Adrenal gland (tissue), 12 donors: ENCODE results near the gene ZZZ3. TPM values are rescaled to one million over a fixed set of nuclear protein-coding genes. Genes with fewer than 3 reads are reported as not detected.

Experiments
- DNase-seq, 7 donors: peaks; one replicate each; pipeline ENCODE4 v3.0.0-alpha.2; 2019 to 2020
- H3K27ac ChIP-seq, 5 donors: fragments of 200-600 bp; sonication (generic) in 4 of 5; 1 replicate in 3 of 5; 2 replicates in 2 of 5; pipeline versions ENCODE4 v1.5.1 to v1.8.0; 2016 to 2020; ENCODE audit warnings: mild to moderate bottlenecking in 1 of 5
- H3K27me3 ChIP-seq: fragments of 200-600 bp; 2 replicates; pipeline ENCODE4 v1.8.0; 2021
- H3K36me3 ChIP-seq, 2 donors: fragments of 200-600 bp; replicated peaks in 1 of 2; 1 replicate in 1 of 2; 2 replicates in 1 of 2; pipeline versions ENCODE4 v1.5.1 to v1.8.0; 2018 to 2022
- H3K4me1 ChIP-seq, 2 donors: fragments of 200-600 bp; replicated peaks in 1 of 2; 1 replicate in 1 of 2; 2 replicates in 1 of 2; pipeline versions ENCODE4 v1.5.1 to v1.8.0; 2018 to 2021
- H3K4me3 ChIP-seq, 4 donors: fragments of 200-600 bp; sonication (generic) in 3 of 4; one replicate each; pipeline ENCODE4 v1.5.1; 2016 to 2018
- H3K9me3 ChIP-seq, 3 donors: fragments of 200-600 bp; sonication (generic) in 1 of 3; replicated peaks in 1 of 3; 1 replicate in 2 of 3; 2 replicates in 1 of 3; pipeline versions ENCODE4 v1.5.1 to v1.8.0; 2016 to 2021
- CTCF ChIP-seq, 6 experiments: fragments of 450-650 bp in 4 of 6; fragments of 200-600 bp in 2 of 6; sonication (generic) in 1 of 6; IDR thresholded peaks; 1 replicate in 5 of 6; 2 replicates in 1 of 6; pipeline versions ENCODE4 v1.5.1 to v1.8.0; 2016 to 2021; ENCODE audit warnings: antibody characterized with exemption in 6 of 6, mild to moderate bottlenecking in 2 of 6, moderate library complexity in 1 of 6
- POLR2A ChIP-seq, 2 donors: fragments of 450-650 bp; IDR thresholded peaks; one replicate each; pipeline ENCODE4 v1.6.1; 2017; ENCODE audit warnings: antibody characterized with exemption in 2 of 2, mild to moderate bottlenecking in 2 of 2, moderate library complexity in 1 of 2
- WGBS, 4 donors: extraction: QIAGEN DNeasy Blood & Tissue Kit in 2 of 4; methylation state at CpG; one replicate each; pipeline versions ENCODE4 v1.1.5 to v1.1.7; 2013 to 2017; 5-methylcytosine and 5-hydroxymethylcytosine counted together
- intact Hi-C, 2 donors: fragments of 100-400 bp; cut with DNase I; formaldehyde crosslinking; loops; one replicate each; pipeline versions ENCODE4 v1.14.1 to v1.15.0; 2022 to 2023
- polyA plus RNA-seq, 3 donors: library from polyadenylated mRNA; stranded (reverse); fragments of 200-250 nt in 2 of 3; fragments of 350-450 nt in 1 of 3; fragmentation: Illumina TruSeq in 1 of 3; extraction: RNeasy Lipid Tissue Mini Kit (QIAGEN cat#74804) in 1 of 3; gene quantifications; one replicate each; pipeline ENCODE4 v1.2.3, GENCODE V29; 2013 to 2014
- total RNA-seq, 9 donors: library from RNA; depleted of rRNA in 4 of 9; stranded (reverse); fragments of >200 nt in 4 of 9; fragments of 120-200 nt in 1 of 9; fragmentation: NEBNext Ultra II Directional in 1 of 9; extraction: Animal tissue kit (Norgen Biotek cat#: 25700) in 1 of 9; gene quantifications; one replicate each; pipeline versions ENCODE4 v1.1.0 to v1.2.4, GENCODE V29; 2013 to 2023
- donor health status: healthy with polysubstance abuse.
- donor health status: Bipolar disorder and iron deficiency.
- donor health status: DM: yes; HTN: yes; CAD: no.
- donor health status: DM: no; HTN: no; CAD: no.
- donor health status: DM: no; HTN: no; CAD: no.
- donor health status: DM: yes; HTN: yes; CAD: no.

Gene ZZZ3
- total and polyA plus RNA-seq, 12 donors = 14.1 to 86.2 (median 47.0) TPM

DNA sequence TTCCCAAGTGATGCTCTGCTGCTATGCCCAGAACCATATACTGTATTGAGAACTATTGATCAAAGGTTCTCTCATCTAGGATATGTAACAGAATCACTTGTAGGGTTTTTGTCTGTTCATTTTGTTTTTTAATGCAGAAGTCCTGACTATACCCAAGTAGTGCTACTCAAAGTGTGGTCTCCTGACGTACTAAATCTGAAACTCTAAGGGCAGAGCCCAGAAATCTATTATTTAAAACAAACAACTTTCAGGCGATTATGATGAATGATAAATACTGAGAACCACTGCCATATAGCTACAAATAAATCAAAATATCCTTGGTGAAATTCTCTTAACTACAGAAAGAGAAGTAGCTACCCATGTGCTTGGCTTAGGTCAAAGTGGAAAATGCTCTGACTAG, 10.1 kb downstream of the ZZZ3 start:
- Histone ChIP-seq H3K4me3 (no peak overlapping the region), H3K4me1 (peaks cover 0 to 56% of the 10 kb centered on the region in 2 donors)

DNA sequence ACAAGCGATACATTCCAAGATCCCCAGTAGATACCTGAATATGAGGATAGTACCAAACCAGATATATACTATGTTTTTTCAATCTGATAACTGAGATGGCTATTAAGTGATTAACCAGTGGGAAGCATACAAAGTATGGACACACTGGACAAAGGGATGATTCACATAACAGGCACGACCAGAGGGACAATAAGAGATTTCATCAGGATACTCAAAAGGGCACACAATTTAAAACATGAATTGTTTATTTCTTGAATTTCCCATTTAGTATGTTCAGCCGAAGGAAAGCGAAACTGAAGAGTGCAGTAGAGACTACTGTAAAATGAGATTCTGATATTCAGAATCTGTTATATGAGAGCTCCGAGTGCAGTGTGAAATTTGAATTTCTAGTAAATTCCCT, 10.6 kb downstream of the ZZZ3 start:
- 71 to 77% (median 75%) methylated on average over 5 of the region's 5 CpGs for WGBS, 4 donors
- H3K36me3 ChIP-seq = no peaks in the 10 kb centered on the region
- H3K4me1 ChIP-seq = peaks cover 0 to 56% of the 10 kb centered on the region in 2 donors
- intact Hi-C loops = no loop called here
- H3K27ac ChIP-seq = no peak overlapping the region
- TF ChIP-seq CTCF (IDR thresholded peaks at IDR 0.05) (no peak), POLR2A (IDR thresholded peaks at IDR 0.05) (no peak)
- no peaks in the 10 kb centered on the region for H3K27me3 ChIP-seq
- no peak for DNase-seq
- H3K9me3 ChIP-seq = no peaks in the 10 kb centered on the region
- H3K4me3 ChIP-seq = no peak overlapping the region

More for the DNA sequence above, 10.1 kb downstream of the ZZZ3 start:
- 76 to 89% (median 86%) methylated on average over 2 of the region's 2 CpGs for WGBS, 4 donors
- no peak for DNase-seq
- Histone ChIP-seq H3K9me3 (no peaks in the 10 kb centered on the region), H3K27me3 (no peaks in the 10 kb centered on the region), H3K27ac (no peak overlapping the region), H3K36me3 (no peaks in the 10 kb centered on the region)
- intact Hi-C loops = no loop called here
- TF ChIP-seq POLR2A (IDR thresholded peaks at IDR 0.05) = no peak
- no peak for TF ChIP-seq CTCF (IDR thresholded peaks at IDR 0.05)

GRCh38 chr1:77670330-77670729, 12.1 kb downstream of the ZZZ3 start:
- intact Hi-C loops = no loop called here
- Histone ChIP-seq H3K4me3 (no peak overlapping the region), H3K9me3 (no peaks in the 10 kb centered on the region), H3K27me3 (no peaks in the 10 kb centered on the region), H3K36me3 (no peaks in the 10 kb centered on the region), H3K4me1 (peaks cover 0 to 58% of the 10 kb centered on the region in 2 donors), H3K27ac (no peak overlapping the region)
- TF ChIP-seq CTCF (IDR thresholded peaks at IDR 0.05) (no peak), POLR2A (IDR thresholded peaks at IDR 0.05) (no peak)
- DNase-seq = no peak
- WGBS, 4 donors = 87 to 94% (median 90%) methylated on average over 6 to 7 of the region's 7 CpGs

GRCh38 chr1:77668924-77669449, 13.5 kb downstream of the ZZZ3 start:
- no peak for DNase-seq
- Histone ChIP-seq H3K9me3 (no peaks in the 10 kb centered on the region), H3K27me3 (no peaks in the 10 kb centered on the region), H3K4me3 (no peak overlapping the region), H3K4me1 (peaks cover 6 to 67% of the 10 kb centered on the region in 2 donors), H3K36me3 (no peaks in the 10 kb centered on the region), H3K27ac (no peak overlapping the region)
- TF ChIP-seq POLR2A (IDR thresholded peaks at IDR 0.05) (no peak), CTCF (IDR thresholded peaks at IDR 0.05) (no peak)
- WGBS, 4 donors = 20 to 35% (median 28%) methylated on average over 1 of the region's 1 CpG
- intact Hi-C loops = no loop called here
